HTR-8/SVneo (cell line): ENCODE measurements around the gene P2RY13.

Experiments used
- DNase-seq: peaks from one replicate; pipeline ENCODE4 v3.0.0; 2011; ENCODE audit warnings: low spot score, mixed read lengths; ENCODE audit not compliant: insufficient read length
- FAIRE-seq: peaks from 2 replicates; lab custom pipeline; 2011; peaks lifted over from hg19 to GRCh38; lab: Jason Lieb, UNC

P2RY13 gene

GRCh38 chr3:151329363-151329762 is at the start of gene P2RY13:
TSS of gene P2RY13 (minus strand) at chr3:151329549. CDS start at chr3:151329528, 21 bp downstream.
- FAIRE-seq (no peak), DNase-seq (no peak)

GRCh38 chr3:151377768-151378385 is 48.5 kb upstream of the P2RY13 start:
- no peak for DNase-seq
- FAIRE-seq, result no peak

GRCh38 chr3:151372063-151372820 is 42.9 kb upstream of the P2RY13 start:
- no peak for DNase-seq
- FAIRE-seq, result no peak

- FAIRE-seq (no peak), DNase-seq (no peak)
These were observed 42.2 kb upstream of the P2RY13 start for GRCh38 chr3:151371526-151371925.

GRCh38 chr3:151367448-151367847 is 38.1 kb upstream of the P2RY13 start:
- DNase-seq, result no peak
- FAIRE-seq, result no peak

GRCh38 chr3:151366993-151367392 is 37.6 kb upstream of the P2RY13 start:
- no peak for DNase-seq
- no peak for FAIRE-seq

- DNase-seq (no peak), FAIRE-seq (no peak)
These were observed 33.4 kb upstream of the P2RY13 start for GRCh38 chr3:151362751-151363174.

- DNase-seq (no peak), FAIRE-seq (no peak)
These were observed 28.1 kb upstream of the P2RY13 start for GRCh38 chr3:151357463-151357850.

- FAIRE-seq (no peak), DNase-seq (no peak)
These were observed 27.6 kb upstream of the P2RY13 start for GRCh38 chr3:151356794-151357462.

- no peak for FAIRE-seq
- DNase-seq, result no peak
These were observed 22.3 kb upstream of the P2RY13 start for GRCh38 chr3:151351648-151352047.

GRCh38 chr3:151351219-151351618 is 21.9 kb upstream of the P2RY13 start:
- DNase-seq, result no peak
- FAIRE-seq, result no peak

GRCh38 chr3:151350656-151351055 is 21.3 kb upstream of the P2RY13 start:
- DNase-seq (no peak), FAIRE-seq (no peak)

- DNase-seq (no peak), FAIRE-seq (peak; percentile 40)
These were observed 18.1 kb upstream of the P2RY13 start for GRCh38 chr3:151347432-151347831.

- no peak for FAIRE-seq
- DNase-seq, result no peak
These were observed 16.9 kb upstream of the P2RY13 start for GRCh38 chr3:151346292-151346691.

GRCh38 chr3:151345859-151346258 is 16.5 kb upstream of the P2RY13 start:
- DNase-seq, result peak; percentile 9
- FAIRE-seq, result no peak

- no peak for FAIRE-seq
- no peak for DNase-seq
These were observed 2.3 kb upstream of the P2RY13 start for GRCh38 chr3:151331696-151332095.

- DNase-seq (no peak), FAIRE-seq (no peak)
These were observed 1.6 kb upstream of the P2RY13 start for GRCh38 chr3:151330899-151331298.

GRCh38 chr3:151330379-151330778 is 1.0 kb upstream of the P2RY13 start:
- FAIRE-seq, result no peak
- DNase-seq, result no peak

- DNase-seq (no peak), FAIRE-seq (no peak)
These were observed 902 bp downstream of the P2RY13 start for GRCh38 chr3:151328298-151328995.

GRCh38 chr3:151327571-151328198 is 1.7 kb downstream of the P2RY13 start:
- FAIRE-seq, result no peak
- no peak for DNase-seq
